GM12801 (cell line): ENCODE data around the gene RETN.

Experiments used
- TF ChIP-seq, protein P1 (sequence below): IDR thresholded peaks from one replicate; pipeline ENCODE4 v1.5.1; 2011; ENCODE audit warnings: control low read depth; ENCODE audit not compliant: insufficient read length; ENCODE audit errors: extremely low read depth

Gene RETN

DNA sequence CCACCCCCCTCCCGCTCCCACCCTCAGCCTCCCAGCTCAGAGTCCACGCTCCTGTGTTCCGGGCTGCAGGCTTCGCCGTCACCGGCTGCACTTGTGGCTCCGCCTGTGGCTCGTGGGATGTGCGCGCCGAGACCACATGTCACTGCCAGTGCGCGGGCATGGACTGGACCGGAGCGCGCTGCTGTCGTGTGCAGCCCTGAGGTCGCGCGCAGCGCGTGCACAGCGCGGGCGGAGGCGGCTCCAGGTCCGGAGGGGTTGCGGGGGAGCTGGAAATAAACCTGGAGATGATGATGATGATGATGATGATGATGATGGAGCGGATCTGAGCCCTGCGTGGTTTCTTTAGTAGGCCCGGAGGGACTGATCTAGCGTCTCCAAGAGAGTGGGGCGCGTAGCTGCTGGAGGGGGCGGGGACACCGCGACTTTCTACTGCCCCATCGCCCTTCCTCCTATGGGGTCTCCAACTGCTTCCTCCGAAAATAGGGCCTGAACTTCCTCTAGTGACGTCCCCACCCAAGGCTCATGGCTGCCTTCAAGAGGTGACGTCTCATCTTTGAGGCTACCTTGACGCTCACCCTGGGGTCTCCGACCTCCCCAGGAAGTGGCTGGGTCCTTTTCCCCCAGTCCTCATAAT lies 1.4 kb downstream of the RETN start:
- TF ChIP-seq, protein P1, sequence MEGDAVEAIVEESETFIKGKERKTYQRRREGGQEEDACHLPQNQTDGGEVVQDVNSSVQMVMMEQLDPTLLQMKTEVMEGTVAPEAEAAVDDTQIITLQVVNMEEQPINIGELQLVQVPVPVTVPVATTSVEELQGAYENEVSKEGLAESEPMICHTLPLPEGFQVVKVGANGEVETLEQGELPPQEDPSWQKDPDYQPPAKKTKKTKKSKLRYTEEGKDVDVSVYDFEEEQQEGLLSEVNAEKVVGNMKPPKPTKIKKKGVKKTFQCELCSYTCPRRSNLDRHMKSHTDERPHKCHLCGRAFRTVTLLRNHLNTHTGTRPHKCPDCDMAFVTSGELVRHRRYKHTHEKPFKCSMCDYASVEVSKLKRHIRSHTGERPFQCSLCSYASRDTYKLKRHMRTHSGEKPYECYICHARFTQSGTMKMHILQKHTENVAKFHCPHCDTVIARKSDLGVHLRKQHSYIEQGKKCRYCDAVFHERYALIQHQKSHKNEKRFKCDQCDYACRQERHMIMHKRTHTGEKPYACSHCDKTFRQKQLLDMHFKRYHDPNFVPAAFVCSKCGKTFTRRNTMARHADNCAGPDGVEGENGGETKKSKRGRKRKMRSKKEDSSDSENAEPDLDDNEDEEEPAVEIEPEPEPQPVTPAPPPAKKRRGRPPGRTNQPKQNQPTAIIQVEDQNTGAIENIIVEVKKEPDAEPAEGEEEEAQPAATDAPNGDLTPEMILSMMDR = no peak

DNA sequence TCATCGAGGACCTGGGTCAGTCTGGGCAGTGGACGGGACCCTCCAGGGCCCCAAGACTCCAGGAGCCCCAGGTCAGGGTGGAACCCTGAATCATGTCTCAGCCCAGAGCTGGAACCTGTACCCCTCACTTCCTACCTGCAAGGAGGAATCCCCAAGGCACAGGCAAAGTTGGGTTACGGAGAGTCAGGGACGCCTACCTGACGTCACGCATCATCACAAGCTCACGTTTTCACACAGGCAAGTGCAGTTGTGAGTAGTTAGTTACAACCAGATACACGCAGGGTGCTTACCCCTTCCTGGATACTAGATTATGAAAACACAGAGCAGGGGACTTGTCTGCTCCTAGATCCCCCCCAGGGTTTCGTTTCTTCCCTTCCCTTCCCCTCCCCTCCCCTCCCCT lies 1.9 kb downstream of the RETN start:
- TF ChIP-seq, protein P1 = no peak

DNA sequence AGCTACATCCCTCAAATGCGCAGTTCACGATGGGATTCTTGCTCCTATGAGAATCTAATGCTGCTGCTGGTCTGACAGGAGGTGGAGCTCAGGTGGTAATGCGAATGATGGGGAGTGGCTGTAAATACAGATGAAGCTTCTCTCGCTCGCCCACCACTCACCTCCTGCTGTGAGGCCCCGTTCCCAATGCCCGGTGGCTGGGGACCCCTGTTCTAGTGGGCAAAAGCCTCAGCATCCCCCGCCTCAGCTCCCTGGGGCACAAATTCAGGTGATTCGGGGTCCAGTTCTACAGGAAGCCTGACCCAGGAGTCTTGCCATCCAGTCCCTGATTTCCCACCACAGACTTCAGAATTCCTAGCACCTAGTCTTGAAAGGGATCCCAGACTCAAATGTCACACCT lies 3.7 kb downstream of the RETN start:
- TF ChIP-seq, protein P1 = no peak

DNA sequence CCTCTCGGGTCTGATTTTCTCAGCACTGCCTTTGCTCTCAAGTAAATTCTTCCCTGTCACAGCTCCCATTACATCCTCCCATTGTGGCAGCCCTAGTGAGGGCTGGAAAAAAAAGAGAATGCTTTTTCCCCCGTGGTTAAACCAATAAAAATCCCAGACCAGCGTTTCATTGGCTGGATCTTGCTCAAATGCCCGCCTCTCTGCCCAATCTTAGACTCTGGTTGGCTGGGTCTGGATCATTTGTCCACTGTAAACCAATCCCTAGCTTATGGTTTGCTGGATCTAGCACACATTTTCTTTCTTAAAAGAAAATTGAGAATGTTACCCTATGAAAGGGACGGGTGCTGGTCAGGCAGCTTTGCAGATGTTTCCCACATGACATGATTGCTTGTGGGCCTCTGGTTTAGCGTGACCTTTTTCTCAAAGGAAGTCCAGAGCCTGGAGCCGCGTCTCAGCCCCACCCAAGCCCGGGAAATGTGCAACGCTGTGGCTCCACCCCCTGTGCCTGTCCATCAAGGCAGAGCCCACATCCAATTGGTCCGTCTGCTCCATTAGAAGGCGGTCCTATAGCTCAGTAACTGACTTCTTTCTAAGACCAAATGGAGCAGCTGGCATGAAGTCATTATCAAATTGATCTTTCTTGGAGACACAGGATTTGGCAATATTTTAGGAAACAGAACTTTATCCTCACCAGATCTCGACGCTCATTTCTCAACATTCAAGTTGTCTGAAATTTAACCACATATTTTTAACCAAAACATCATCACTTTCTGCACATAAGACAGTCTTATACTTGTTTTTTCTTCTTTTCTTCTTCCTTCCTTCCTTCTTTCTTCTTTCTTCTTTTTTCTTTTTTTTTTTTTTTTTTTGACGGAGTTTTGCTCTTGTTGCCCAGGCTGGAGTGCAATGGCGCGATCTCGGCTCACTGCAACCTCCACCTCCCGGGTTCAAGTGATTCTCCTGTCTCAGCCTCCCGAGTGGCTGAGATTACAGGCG lies 5.5 kb downstream of the RETN start:
- TF ChIP-seq, protein P1 = no peak

DNA sequence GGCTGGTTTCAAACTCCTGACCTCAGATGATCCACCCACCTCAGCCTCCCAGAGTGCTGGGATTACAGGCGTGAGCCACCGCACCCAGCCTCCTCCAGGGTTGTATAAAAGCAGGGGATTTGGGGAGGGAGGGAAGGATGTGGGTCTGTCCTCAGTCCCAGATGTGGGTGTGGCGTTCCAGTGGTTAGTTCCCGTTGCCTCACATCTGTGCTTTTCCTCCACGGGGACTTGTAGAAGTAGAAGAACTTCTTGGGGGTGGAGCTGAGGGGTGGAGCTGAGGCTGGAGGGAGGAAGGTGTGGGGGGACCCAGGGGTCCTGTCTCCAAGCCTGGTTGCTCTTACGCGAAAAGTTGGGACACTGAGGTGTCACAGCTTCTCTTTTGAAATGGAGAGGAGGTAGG lies 7.5 kb downstream of the RETN start:
- TF ChIP-seq, protein P1 = no peak

DNA sequence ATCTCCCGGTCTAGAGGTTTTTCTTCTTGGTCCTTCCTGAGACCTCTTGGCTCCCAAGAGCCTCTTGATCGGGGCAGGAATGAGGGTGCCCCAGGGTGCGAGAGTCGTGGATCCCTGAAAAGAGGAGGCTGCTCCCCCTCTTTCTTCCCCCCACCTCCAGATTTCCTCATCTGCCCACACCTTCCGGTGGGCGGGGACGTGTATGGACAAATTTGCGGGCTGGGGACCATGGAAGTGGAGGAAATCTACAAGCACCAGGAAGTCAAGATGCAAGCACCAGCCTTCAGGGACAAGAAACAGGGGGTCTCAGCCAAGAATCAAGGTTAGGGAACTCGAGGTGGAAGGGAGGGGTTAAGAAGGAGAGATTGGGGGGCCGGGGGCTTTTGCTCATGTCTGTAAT lies 8.0 kb downstream of the RETN start, which contains the start of gene MCEMP1:
Gene MCEMP1 (plus strand): TSS at position 237 of the 400 bp plus-strand sequence. CDS start 31 bp downstream, at position 268.
- TF ChIP-seq, protein P1 = no peak

DNA sequence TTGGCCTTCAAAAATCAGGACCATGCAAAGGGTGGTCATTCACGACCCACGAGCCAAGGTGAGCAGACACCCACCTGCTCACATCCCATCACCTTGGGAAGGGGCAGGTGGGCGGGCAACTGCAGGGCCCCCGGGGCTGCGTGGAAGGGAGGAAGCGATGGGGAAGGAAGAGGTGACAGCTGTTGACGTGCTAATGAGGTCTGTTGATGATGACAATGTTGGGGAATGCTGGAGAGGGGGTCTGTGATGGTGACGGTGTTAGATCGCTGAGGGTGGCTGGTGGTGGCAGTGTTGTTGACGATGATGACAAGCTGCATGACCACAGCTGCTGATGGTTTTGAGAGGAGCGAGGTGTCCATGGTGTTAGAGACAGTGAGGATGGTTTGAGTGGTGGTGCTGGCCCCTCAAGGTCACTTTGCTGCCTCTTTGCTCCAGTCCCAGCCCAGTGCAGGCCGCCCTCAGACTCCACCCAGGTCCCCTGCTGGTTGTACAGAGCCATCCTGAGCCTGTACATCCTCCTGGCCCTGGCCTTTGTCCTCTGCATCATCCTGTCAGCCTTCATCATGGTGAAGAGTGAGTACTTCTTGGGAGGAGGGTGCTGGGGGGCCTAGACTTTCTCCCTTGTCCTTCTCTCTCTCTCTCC lies 8.9 kb downstream of the RETN start:
- TF ChIP-seq, protein P1 = no peak
